ENCODE data around the gene CDK18. TPM values are rescaled to one million over a fixed set of nuclear protein-coding genes. Genes with fewer than 3 reads are reported as not detected.

The CDK18 gene
- total RNA-seq, 1 donor from 2014 or later: 27.0 TPM

GRCh38 chr1:205496661-205497060 is 7.8 kb upstream of the CDK18 start:
- no peaks in the 10 kb centered on the region for H3K36me3 ChIP-seq
- H3K27ac ChIP-seq: no peak overlapping the region
- TF ChIP-seq POLR2A (IDR thresholded peaks at IDR 0.05) (no peak), CTCF (IDR thresholded peaks at IDR 0.05) (no peak), POLR2AphosphoS5 (IDR thresholded peaks at IDR 0.05; ENCODE audit: insufficient read depth in 1 of 2, low read depth in 1 of 2) (no peak)
- intact Hi-C loops (cut with DNase I): no loop called here
- DNase-seq (ENCODE audit: extremely low spot score in 2 of 2): no peak
- H3K4me1 ChIP-seq: peaks cover 32% of the 10 kb centered on the region
- H3K9me3 ChIP-seq: no peaks in the 10 kb centered on the region
- H3K4me3 ChIP-seq: no peak overlapping the region
- no peaks in the 10 kb centered on the region for H3K27me3 ChIP-seq

GRCh38 chr1:205497351-205497750 is 7.1 kb upstream of the CDK18 start:
- Histone ChIP-seq H3K27ac (no peak overlapping the region), H3K36me3 (no peaks in the 10 kb centered on the region), H3K9me3 (no peaks in the 10 kb centered on the region), H3K4me1 (peaks cover 25% of the 10 kb centered on the region), H3K27me3 (no peaks in the 10 kb centered on the region), H3K4me3 (no peak overlapping the region)
- no peak for DNase-seq (ENCODE audit: extremely low spot score in 2 of 2)
- TF ChIP-seq CTCF (IDR thresholded peaks at IDR 0.05) (no peak), POLR2AphosphoS5 (IDR thresholded peaks at IDR 0.05; ENCODE audit: insufficient read depth in 1 of 2, low read depth in 1 of 2) (no peak), POLR2A (IDR thresholded peaks at IDR 0.05) (no peak)
- intact Hi-C loops (cut with DNase I): no loop called here

- H3K4me3 ChIP-seq: no peak overlapping the region
- peaks cover 28% of the 10 kb centered on the region for H3K4me1 ChIP-seq
- no peak overlapping the region for H3K27ac ChIP-seq
- H3K36me3 ChIP-seq: no peaks in the 10 kb centered on the region
- TF ChIP-seq POLR2AphosphoS5 (IDR thresholded peaks at IDR 0.05; ENCODE audit: insufficient read depth in 1 of 2, low read depth in 1 of 2): no peak
- TF ChIP-seq CTCF (IDR thresholded peaks at IDR 0.05): no peak
- TF ChIP-seq POLR2A (IDR thresholded peaks at IDR 0.05): no peak
- intact Hi-C loops (cut with DNase I): no loop called here
- H3K27me3 ChIP-seq: no peaks in the 10 kb centered on the region
- no peaks in the 10 kb centered on the region for H3K9me3 ChIP-seq
- DNase-seq (ENCODE audit: extremely low spot score in 2 of 2): no peak
Observed at GRCh38 chr1:205499789-205500188, 4.7 kb upstream of the CDK18 start.

GRCh38 chr1:205500240-205501233 is 3.9 kb upstream of the CDK18 start:
- H3K27ac ChIP-seq: no peak overlapping the region
- intact Hi-C loops (cut with DNase I): no loop called here
- TF ChIP-seq CTCF (IDR thresholded peaks at IDR 0.05) (no peak), POLR2A (IDR thresholded peaks at IDR 0.05) (no peak), POLR2AphosphoS5 (IDR thresholded peaks at IDR 0.05; ENCODE audit: insufficient read depth in 1 of 2, low read depth in 1 of 2) (no peak)
- H3K9me3 ChIP-seq: no peaks in the 10 kb centered on the region
- peaks cover 36% of the 10 kb centered on the region for H3K4me1 ChIP-seq
- H3K27me3 ChIP-seq: no peaks in the 10 kb centered on the region
- no peak for DNase-seq (ENCODE audit: extremely low spot score in 2 of 2)
- H3K36me3 ChIP-seq: no peaks in the 10 kb centered on the region
- H3K4me3 ChIP-seq: no peak overlapping the region
